NCI-H1105 (cell line): ENCODE results near the gene REP15.
A peak's percentile ranks its signal among the peaks of the same experiment; 100 is the strongest.
"Not testable (repeated sequence)": the region's sequence is repeated elsewhere in the genome, so short reads cannot be mapped to it uniquely, and the experiment has no call there.

ENCODE experiments used
- DNase-seq: peaks from one replicate; lab custom pipeline; 2025; lab: John Stamatoyannopoulos, UW

REP15 gene

DNA sequence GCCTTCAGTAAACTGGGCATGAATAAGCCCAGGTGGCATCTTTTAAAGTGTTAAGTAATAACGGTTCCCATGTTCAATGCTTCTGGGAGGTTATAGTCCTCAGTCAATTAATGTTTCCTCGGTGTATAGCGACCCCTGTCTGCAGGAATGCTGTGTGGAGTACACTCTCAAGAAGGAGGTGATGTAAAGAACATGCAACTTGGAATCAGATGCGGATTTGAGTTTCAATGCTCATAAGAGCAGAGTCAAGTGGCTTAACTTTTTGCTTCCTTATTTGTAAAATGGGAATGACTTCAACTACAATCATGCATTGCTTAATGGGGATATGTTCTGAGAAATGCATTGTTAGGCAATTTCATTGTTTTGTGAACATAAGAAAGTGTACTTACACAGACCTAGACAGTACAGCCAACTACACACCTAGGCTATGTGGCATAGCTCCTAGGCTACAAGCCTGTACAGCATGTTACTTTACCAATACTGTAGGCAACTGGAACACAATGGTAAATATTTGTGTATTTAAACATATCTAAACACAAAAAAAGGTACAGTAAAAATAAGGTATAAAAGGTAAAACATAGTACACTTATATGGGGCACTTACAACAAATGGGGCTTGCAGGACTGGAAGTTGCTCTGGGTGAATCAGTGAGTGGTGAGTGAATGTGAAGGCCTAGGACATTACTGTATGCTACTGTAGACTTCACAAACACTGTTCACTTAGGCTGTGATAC is 7.6 kb downstream of the REP15 start:
- peak; percentile 30 for DNase-seq

DNA sequence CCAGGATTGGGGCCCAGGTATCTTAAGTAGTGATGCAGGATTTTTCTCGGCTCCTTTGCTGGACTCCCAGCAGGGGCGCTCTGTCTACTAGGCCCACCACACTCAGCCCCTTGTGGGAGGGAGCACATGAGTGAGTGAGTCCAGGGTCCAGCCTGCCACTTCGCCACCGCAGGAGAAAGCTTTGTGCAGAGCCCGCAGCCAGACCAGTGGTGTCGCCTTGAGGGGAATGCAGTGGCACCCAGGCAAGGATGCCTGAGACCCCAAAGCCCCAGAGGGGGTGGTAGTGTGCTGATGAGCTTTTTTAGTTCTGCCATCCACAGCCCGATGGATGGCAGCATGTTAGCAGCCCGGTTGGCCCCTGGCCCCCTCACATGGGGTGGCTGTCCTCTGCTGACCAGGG is 9.0 kb downstream of the REP15 start:
- DNase-seq, result no peak

DNA sequence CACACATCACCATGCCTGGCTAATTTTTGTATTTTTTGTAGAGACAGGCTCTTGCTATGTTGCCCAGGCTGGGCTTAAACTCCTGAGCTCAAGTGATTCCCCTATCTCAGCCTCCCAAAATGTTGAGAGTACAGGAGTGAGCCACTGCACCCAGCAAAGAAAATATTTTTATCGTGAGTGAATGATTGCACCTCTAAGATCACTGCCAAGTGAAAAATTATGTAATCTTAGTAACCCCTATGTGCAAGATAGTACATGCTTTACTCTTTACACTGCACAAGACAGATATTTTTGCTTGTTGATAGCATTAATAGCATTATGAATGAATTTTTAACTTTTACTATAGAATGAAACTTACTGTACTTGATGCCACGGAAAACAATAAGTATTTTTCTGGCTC is 11.0 kb downstream of the REP15 start:
- no peak for DNase-seq

DNA sequence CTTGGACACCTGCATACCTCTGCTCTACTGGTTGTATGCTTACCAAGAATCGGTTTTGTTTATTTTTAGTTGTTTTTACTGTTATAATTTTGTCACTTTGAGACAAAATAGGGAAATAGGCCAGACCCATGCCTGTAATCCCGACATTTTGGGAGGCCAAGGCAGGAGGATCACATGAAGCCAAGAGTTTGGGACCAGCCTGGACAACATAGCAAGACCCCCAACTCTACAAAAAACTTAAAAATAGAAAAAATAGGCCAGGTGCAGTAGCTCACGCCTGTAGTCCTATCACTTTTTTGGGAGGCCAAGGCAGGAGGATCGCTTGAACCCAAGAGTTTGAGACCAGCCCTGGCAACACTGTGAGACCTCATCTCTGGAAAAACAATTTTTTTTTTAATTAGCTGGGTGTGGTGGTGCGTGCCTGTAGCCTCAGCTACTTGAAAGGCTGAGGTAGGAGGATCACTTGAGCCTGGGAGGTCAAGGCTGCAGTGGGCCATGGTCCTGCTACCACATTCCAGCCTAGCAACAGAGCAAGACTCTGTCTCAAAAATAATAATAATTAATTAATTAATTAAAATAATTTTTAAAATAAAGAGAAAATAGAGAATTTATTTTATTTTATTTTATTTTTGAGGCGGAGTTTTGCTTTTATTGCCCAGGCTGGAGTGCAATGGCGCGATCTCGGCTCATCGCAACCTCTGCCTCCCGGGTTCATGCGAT is 13.1 kb downstream of the REP15 start:
- DNase-seq, result no peak

DNA sequence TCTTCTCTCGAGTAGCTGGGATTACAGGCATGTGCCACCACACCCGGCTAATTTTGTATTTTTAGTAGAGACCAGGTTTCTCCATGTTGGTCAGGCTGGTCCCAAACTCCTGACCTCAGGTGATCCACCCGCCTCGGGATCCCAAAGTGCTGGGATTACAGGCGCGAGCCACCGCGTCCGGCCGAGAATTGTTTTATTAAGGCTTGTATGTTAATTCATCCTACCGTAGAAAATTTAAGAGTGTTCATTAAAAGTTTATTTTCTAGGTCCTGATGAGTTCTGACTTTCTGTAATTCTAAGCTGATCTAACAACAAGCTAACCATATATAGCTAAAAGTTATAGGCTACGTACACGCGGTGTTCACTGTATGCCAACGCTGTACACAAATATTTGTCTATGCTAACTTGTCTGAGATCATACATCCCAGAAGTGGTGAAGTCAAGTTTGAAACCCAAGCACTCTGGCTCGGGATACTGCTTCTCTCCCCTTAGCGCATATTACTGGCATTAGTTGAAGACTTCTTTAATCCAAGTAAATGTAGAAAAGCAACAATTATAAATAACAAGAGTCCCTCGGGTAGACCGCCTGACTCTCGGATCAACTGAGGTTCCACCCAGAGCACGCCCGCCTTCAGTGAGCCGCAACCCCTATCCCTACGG is 13.8 kb downstream of the REP15 start:
- DNase-seq, result peak; percentile 19

DNA sequence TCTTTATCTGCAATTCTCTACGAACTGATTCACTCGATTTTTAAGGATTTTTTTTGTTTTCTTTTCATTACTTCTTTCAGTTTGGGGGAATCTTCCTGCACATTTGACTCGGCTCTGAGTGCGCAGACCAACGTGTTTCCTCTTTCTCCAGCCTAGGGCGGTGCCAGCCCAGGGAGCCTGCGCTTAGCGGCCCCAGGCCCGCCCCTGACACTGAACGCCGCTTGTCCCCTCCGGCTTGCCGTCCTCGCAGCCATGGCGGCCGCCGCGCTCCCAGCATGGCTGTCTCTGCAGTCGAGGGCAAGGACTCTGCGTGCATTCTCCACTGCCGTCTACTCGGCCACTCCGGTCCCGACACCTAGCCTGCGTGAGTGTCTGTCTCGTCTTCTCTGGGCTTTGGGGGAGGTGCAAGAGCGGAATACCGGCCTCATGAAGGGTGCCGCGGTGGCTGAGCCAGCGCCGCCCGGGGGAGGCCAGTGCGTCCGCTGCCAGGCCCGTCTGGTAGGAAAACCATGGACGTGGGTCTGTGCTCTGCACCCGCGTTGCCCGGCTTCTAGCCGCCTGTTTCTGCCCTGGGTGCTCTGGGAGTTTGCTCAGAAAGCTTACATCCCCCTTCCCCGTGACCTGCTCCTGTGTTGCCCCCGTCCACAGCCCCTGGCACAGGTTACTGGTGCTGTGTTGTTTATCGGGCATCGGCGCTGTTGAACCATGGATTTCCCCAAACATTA is 14.5 kb downstream of the REP15 start, which contains the start of gene MRPS35:
MRPS35 (plus strand) TSS at position 241 of the 725 bp plus-strand sequence; CDS start at position 253, 12 bp downstream.
- DNase-seq, result peak; percentile 79

DNA sequence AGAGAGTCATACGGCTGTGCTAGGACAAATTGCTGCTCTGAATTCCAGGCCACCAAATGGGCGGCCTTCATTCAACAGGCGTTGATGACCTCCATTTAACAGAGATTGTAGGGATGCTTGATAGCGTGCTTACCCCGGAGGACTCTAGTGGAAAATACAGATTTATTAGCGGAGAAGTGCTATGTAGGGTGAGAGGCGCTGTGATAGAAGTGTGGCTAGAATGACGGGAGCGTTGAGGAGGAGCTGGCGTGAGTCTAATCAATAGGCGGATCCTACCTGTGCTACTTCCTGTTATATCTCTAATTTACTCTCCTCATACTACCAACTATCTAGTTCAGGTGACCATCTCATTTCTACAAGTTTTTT is 15.1 kb downstream of the REP15 start:
- DNase-seq, result peak; percentile 29

DNA sequence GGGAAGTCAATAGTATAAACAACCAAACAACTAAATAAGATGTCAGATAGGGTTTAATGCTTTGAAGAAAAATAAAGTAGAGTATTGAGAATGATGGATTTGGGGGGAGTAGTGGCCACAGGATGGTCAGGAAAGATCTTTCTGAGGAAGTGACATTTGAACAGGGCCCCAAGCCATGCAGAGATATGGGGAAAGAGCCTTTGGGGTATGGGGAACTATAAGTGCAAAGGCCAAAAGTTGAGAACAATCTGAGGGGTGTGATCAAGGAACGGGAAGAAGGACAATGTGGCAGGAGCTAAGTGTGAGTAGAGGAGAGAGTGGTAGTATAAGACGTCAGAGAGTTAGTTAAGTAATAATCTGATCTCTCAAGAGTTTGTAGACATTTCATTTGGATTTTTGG is 15.7 kb downstream of the REP15 start:
- no peak for DNase-seq

DNA sequence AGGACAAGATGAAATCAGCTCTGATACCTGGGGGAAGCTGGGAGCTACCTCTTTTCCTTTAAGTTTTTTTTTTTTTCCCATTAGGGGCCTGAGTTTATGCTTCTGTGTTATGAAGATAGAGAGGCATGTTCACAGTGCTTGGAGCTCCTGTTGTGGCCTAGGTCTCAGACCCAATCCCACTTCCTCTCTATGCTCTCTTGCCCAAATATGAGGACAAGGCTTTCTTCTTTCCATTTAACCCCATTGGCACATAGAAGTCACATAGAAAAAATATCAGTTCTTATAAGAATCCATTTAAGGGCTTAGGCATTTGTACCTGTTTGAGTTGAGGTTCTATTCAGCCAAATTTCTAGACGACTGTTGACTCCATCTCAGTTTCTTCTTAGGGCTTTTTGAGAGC is 27.0 kb downstream of the REP15 start:
- DNase-seq, result no peak

DNA sequence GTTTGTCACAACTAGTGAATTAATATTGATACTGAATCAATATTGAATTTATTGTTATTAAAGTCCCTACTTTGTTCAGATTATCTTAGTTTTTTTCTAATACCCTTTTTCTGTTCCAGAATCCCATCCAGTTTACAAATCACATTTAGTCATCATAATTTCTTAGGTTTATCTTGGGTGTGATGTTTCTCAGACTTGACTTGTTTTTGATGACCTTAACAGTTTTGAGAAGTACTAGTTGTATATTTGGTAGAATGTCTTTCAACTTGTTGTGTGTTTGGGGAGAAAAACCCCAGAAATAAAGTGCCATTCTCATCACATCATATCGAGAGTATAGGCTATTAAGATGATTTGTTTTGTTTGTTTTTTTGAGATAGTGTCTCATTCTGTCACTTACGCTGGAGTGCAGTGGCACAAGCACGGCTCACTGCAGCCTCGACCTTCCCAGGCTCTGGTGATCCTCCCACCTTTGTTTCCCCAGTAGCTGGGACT is 33.9 kb downstream of the REP15 start:
- DNase-seq, result no peak

DNA sequence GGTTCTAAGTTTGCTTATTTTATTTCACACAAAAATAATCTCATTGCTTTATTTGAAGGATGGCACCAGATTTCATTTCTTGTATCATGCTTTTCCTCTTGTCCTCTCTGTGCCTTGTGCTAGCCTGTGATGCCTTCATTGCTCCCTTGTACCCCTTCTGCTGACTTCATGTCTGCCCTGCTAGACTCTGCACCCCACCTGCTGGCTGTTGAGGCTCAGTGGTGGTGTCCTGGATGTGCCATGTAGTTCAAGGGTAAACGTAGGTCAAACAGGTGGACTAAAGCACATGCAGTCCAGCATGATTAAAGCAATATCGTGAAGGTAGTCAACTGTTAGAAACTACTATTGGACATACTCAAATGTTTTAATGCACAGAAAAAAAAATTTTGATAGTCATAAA is 36.0 kb downstream of the REP15 start:
- no peak for DNase-seq

DNA sequence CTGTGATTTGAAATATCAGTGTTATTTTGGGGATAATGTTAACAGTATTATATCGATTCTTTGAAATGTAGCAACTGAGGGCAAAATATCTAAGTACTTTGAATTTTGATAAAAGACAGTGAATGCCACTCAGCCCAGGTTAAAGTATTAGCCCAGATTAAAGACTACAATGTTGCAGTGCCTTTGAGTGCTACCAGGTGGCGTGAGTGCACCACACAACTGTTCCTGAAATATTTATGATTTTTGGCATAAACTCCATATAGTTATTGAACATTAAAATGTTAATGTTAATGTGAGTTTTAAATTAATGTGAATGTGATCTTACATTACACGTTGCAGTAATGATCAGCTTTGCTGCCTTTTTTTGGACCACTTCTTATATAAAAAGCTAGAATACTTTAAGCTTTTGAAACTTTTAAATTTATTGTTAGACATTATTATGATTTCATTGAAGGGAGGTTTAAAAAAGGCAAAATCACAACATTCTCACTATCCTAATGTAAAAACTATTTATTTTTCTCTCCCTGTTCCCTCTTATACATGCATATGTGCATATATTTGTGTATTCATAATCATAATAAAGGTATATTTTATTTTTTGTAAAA is 36.9 kb downstream of the REP15 start:
- DNase-seq, result peak; percentile 5

DNA sequence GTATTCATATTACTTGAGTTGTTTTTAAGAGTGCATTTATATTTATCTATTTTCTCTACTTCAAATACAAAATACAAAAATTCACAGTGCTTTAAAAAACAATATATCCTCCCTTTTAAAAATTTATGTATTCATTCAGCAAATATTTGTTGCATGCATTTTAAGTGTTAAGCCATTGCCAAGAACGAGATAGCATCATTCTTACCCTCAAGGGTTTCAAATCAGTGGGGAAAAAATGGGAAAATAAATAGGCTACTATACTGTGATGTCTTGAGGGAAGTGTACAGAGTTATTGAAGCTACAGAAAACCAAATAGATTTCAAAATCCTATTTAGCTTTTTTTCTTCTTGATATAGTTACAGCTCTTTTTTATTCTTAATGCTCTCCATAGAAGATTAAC is 37.5 kb downstream of the REP15 start:
- DNase-seq, result no peak

DNA sequence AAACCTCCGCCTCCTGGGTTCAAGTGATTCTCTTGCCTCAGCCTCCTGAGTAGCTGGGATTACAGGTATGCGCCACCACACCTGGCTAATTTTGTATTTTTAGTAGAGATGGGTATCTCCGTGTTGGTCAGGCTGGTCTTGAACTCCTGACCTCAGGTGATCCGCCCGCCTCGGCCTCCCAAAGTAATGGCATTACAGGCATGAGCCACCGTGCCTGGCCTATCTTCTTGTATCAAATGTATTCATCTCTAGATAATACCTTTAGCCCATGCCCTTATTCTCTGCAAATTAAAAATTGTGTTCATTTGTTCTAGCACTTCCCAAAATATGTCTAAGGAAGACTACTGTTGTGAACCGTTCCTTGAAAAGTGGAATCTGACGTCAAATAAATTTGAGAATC is 38.1 kb downstream of the REP15 start:
- DNase-seq, result not testable (repeated sequence)

DNA sequence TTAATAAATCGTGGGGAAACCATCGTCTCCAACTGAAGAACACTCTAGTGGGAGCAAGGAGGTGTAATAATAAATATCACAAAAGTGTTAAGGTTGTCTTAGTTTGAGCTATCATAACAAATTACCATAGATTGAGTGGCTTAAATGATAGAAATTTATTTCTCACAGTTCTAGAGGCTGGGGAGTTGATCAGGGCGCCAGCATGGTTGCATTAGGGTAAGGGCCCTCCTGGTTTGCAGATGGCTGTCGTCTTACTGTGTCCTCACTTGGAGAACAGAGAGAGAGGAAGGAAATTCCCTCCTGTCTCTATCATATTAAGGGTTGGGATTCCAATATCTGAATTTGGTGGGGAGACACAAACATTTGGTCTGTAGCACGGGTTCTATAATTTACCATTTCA is 47.4 kb downstream of the REP15 start:
- DNase-seq, result no peak

DNA sequence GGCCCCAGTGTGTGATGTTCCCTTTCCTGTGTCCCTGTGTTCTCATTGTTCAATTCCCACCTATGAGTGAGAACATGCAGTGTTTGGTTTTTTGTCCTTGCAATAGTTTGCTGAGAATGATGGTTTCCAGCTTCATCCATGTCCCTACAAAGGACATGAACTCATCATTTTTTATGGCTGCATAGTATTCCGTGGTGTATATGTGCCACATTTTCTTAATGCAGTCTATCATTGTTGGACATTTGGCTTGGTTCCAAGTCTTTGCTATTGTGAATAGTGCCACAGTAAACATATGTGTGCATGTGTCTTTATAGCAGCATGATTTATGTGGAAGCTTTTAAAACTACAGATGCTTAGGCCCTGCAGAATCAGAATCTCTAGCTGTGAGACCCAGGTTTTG is 49.5 kb downstream of the REP15 start:
- DNase-seq, result not testable (repeated sequence)
